Suprapubic skin (tissue), 3 donors: ENCODE measurements around the gene ZFYVE28.

Source experiments
- CTCF ChIP-seq, 2 donors: fragments of 200-600 bp in 1 of 2; fragments of 450-650 bp in 1 of 2; sonication (generic) in 1 of 2; IDR thresholded peaks; one replicate each; pipeline ENCODE4 v1.5.1; 2016 to 2019; ENCODE audit warnings: antibody characterized with exemption in 2 of 2, mild to moderate bottlenecking in 1 of 2, moderate library complexity in 1 of 2
- EP300 ChIP-seq: sonication (generic); formaldehyde crosslinking; IDR thresholded peaks from one replicate; pipeline ENCODE4 v1.6.1; 2017; ENCODE audit warnings: antibody characterized with exemption

- peak; percentile 31 to 66 for TF ChIP-seq CTCF (IDR thresholded peaks at IDR 0.05)
- TF ChIP-seq EP300, result no peak
Observed at GRCh38 chr4:2462218-2462991, 44.0 kb upstream of the ZFYVE28 start.
